HG02943 (cell line): ENCODE data around the gene PDE6H.

Experiments used
- ATAC-seq: cut with Tn5 transposase; IDR thresholded peaks from one replicate; pipeline ENCODE4 v1.9.1; 2021; ENCODE audit warnings: mild to moderate bottlenecking, low read depth, moderate library complexity; ENCODE audit not compliant: unreplicated experiment

Gene PDE6H

DNA sequence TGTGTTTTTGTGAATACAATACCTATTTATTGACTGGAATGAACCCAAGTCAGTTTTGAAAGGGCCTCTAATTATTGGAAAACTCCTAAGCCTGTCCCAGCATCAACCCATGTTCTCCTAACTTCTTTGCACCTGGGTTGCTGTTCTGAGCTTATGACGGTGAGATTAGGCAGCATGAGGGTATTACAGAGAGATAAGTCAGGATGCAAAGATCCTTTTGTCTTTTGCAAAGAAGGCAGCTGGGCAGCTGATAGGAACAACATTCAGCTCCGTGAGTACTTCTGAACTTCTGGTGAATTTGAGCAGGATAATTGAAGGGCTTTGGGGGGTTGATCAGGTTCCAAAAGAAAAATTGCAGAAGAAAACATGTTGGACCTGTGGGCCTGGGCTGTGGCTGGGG lies at the start of gene PDE6H:
PDE6H (plus strand) TSS at position 227 of the 400 bp plus-strand sequence. CDS start 4,971 bp downstream, outside the sequence.
- ATAC-seq, result no peak

DNA sequence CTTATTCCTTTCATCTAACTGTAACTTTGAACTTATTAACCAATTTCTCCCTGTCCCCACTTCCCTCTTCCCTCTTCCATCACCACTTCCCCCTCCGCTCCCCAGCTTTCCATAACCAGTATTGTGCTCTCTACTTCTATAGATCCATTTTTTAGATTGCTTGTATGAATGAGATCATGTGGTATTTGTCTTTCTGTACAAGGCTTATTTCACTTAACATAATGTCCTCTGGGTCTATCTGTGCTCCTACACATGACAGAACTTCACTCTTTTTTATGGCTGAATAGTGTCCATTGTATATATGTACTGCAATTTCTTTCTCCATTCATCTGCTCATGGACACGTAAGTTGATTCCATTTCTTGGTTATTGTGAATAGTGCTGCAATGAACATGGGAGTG lies 48.9 kb upstream of the PDE6H start:
- ATAC-seq, result no peak

GRCh38 chr12:14924541-14924940 lies 48.3 kb upstream of the PDE6H start:
- ATAC-seq, result no peak

- no peak for ATAC-seq
Observed at GRCh38 chr12:14927267-14927666, 45.6 kb upstream of the PDE6H start.

GRCh38 chr12:14928931-14929330 lies 43.9 kb upstream of the PDE6H start:
- ATAC-seq, result no peak

DNA sequence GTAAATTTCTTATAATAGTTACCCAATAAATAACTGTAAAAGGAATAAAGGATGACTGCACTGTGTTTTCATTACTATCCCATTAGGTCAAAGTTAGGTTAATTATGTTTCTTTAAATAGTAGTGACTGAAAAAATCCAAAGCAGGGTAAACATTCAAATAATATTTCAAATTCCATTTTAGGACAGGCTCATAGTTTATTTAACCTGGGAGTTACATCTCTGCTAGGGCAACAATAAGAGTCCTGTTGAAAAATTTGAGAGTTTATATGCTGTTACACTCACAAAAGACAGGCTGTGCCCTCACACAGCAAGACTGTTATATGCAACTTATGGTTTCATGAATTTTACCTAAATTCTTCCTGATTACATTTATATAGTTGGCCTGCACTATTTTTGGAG lies 42.5 kb upstream of the PDE6H start:
- no peak for ATAC-seq

- no peak for ATAC-seq
Observed at GRCh38 chr12:14931359-14931758, 41.5 kb upstream of the PDE6H start.

GRCh38 chr12:14931791-14932560 lies 40.9 kb upstream of the PDE6H start:
- no peak for ATAC-seq

DNA sequence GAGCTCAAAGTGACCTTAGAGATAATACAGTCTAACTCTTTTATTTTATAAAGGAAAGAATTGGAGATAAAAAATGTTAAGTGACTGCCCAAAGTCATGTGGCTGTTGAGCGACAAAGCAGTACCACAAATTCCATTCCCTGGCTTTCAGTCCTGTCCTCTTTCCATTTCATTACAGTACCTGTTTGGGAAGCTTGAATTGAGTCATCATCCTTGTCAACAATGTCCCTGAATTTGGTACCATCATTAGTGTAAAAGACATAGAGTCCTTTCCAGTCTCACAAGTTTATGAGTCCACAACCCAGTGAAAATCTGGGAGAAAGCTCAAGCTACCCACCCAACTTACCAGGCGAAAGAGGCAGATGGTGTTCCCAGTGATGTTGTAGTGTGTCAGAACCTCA lies 38.3 kb upstream of the PDE6H start:
- no peak for ATAC-seq

GRCh38 chr12:14935031-14935430 lies 37.8 kb upstream of the PDE6H start:
- ATAC-seq, result no peak

DNA sequence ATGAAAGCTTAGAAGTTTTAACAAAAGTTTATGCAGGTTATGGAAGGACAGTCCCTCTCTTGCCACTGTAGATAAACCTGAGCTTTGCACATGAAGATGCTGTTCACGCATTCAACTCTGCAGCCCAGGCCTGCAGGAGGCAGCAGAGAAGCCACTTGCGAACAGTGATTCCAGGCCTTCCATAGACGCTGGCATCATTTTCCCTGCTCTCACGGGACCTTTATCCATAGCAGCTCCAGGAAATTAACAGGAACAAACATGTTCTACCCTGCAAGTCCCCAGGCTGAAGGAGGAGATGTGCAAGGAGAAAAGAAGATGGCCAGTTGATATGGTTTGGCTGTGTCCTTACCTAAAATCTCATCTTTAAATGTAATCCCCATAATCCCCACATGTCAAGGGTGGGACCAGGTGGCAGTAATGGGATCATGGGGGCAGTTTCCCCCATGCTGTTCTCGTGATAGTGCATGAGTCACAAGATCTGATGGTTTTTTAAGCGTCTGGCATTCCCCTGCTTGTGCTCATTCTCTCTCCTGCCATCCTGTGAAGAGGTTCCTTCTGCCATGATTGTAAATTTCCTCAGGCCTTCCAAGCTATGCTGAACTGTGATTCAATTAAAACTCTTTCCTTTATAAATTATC lies 36.5 kb upstream of the PDE6H start:
- ATAC-seq, result no peak

GRCh38 chr12:14937014-14937413 lies 35.8 kb upstream of the PDE6H start:
- ATAC-seq, result no peak

- ATAC-seq, result no peak
Observed at GRCh38 chr12:14937689-14938088, 35.2 kb upstream of the PDE6H start.

- ATAC-seq, result no peak
Observed at GRCh38 chr12:14938301-14938700, 34.5 kb upstream of the PDE6H start, which contains the start of gene ERP27. TSS of gene ERP27 (minus strand) at chr12:14938537. CDS start at chr12:14938508, 29 bp downstream.

GRCh38 chr12:14941369-14941768 lies 31.5 kb upstream of the PDE6H start:
- ATAC-seq, result no peak

GRCh38 chr12:14942196-14942931 lies 30.5 kb upstream of the PDE6H start:
- ATAC-seq, result no peak

GRCh38 chr12:14946162-14946561 lies 26.7 kb upstream of the PDE6H start:
- no peak for ATAC-seq

- no peak for ATAC-seq
Observed at GRCh38 chr12:14946861-14947260, 26.0 kb upstream of the PDE6H start.

DNA sequence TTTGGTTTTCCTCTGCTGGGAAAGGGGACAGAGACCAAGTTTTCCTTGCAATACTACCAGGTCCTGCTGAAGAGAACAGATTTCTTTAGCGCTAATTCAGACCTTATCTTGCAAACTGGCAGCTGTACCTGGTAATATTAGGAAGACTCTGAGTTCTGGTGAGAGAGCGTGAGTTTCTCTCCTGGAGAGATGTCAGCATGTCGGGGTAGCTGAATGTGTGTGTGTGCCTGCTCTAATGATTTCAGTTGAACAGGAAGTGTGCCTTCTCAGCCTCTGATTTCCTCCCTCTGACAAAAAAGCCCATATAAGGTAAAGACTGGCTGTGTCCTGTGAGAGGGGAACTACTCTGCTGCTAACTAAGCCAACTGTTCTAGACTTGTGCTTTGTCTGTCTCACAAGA lies 24.2 kb upstream of the PDE6H start:
- peak; percentile 96 for ATAC-seq

- no peak for ATAC-seq
Observed at GRCh38 chr12:14949631-14950030, 23.2 kb upstream of the PDE6H start.

GRCh38 chr12:14950421-14950820 lies 22.4 kb upstream of the PDE6H start:
- ATAC-seq, result no peak
